Muscle of leg (tissue), 11 donors: Measurements from ENCODE around the gene PLEKHM1. TPM values are rescaled to one million over a fixed set of nuclear protein-coding genes. Genes with fewer than 3 reads are reported as not detected.
"Not testable (repeated sequence)": the region's sequence is repeated elsewhere in the genome, so short reads cannot be mapped to it uniquely, and the experiment has no call there.

Experiments used
- DNase-seq: peaks from one replicate; pipeline ENCODE4 v3.0.0; 2013
- H3K27ac ChIP-seq: one replicate; pipeline ENCODE4 v1.5.1; 2013; ENCODE audit warnings: mild to moderate bottlenecking, low read length, control low read depth
- H3K27me3 ChIP-seq: one replicate; pipeline ENCODE4 v1.6.1; 2013; ENCODE audit warnings: low read length; ENCODE audit not compliant: control insufficient read depth, insufficient read depth
- H3K36me3 ChIP-seq: one replicate; pipeline ENCODE4 v1.6.1; 2013; ENCODE audit warnings: low read length; ENCODE audit not compliant: control insufficient read depth, insufficient read depth
- H3K4me1 ChIP-seq: one replicate; pipeline ENCODE4 v1.6.1; 2013; ENCODE audit warnings: low read length; ENCODE audit not compliant: control insufficient read depth, insufficient read depth
- H3K4me3 ChIP-seq: one replicate; pipeline ENCODE4 v1.5.1; 2013; ENCODE audit warnings: low read length, control low read depth
- H3K9me3 ChIP-seq: replicated peaks from 2 replicates; pipeline ENCODE4 v1.6.1; 2013; ENCODE audit warnings: low read depth, low read length; ENCODE audit not compliant: control insufficient read depth
- WGBS: methylation state at CpG from one replicate; pipeline ENCODE4 v1.1.5; 2013; ENCODE audit warnings: missing lambda C conversion rate; ENCODE audit not compliant: insufficient coverage; 5-methylcytosine and 5-hydroxymethylcytosine counted together
- polyA plus RNA-seq, 8 donors: library from polyadenylated mRNA; unstranded; fragments of 120-200 nt; gene quantifications; one replicate each; pipeline versions ENCODE4 v1.2.1 to v1.2.3, GENCODE V29; 2013; ENCODE audit warnings: inconsistent platforms in 1 of 8, low replicate concordance in 1 of 8; ENCODE audit not compliant: insufficient read length in 8 of 8, insufficient read depth in 1 of 8
- total RNA-seq: library from RNA; stranded (reverse); fragments of 120-200 nt; gene quantifications from one replicate; pipeline ENCODE4 v1.2.4, GENCODE V29; 2013

Gene PLEKHM1
- total and polyA plus RNA-seq, 9 donors, result 7.5 to 11.3 (median 8.9) TPM

DNA sequence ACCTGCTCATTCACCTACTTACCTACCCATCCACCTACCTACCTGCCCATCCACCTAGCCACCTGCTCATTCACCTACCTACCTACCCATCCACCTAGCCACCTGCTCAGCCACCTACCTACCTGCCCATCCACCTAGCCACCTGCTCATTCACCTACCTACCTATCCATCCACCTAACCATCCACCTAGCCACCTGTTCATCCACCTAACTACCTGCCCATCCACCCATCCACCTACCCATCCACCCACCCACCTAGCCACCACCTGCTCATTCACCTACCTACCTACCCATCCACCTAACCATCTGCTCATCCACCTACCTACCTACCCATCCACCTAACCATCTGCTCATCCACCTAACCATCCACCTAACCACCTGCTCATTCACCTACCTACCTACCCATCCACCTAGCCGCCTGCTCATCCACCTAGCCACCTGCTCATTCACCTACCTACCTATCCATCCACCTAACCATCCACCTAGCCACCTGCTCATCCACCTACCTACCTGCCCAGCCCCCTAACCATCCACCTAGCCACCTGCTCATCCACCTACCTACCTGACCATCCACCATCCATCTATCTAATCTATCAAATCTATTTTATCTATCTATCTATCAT is 40.7 kb downstream of the PLEKHM1 start:
- 100% methylated on average over 1 of the region's 1 CpG for WGBS
- not testable (repeated sequence) for H3K36me3 ChIP-seq, H3K27ac ChIP-seq, H3K27me3 ChIP-seq, H3K4me3 ChIP-seq, H3K4me1 ChIP-seq, DNase-seq, H3K9me3 ChIP-seq

DNA sequence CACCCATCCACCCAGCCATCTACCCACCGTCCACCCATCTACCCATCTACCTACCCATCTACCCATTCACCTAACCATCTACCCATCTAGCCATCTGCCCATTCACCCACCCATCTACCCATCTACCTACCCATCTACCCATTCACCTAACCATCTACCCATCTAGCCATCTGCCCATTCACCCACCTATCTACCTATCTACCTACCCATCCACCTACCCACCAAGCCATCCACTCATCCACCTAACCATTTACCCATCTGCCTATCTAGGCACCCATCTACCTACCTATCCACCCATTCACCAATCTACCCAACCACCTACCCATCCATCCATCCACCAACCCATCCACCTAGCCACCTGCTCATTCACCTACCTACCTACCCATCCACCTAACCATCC is 41.3 kb downstream of the PLEKHM1 start:
- not testable (repeated sequence) for DNase-seq, H3K27ac ChIP-seq, H3K4me3 ChIP-seq, H3K9me3 ChIP-seq, H3K27me3 ChIP-seq, H3K36me3 ChIP-seq, H3K4me1 ChIP-seq
- WGBS, result 88% methylated on average over 1 of the region's 1 CpG

DNA sequence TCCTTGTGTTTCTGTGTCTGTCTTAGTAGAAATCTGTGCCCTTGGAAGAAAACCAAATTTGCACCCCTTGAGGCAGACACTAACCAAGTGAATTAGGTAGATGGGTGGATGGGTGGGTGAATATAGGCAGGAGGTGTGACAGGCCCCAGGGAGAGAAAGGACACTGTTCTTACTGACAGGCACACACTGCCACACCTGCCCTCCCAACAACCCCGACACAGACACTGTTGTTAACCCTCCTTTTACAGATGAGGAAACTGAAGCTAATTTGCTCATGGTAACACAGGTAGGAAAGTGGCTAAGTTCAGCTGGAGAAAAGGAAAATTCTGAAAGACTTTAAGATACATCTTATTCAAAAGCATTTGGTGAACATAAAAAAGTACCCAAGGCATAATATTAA is 42.0 kb downstream of the PLEKHM1 start:
- not testable (repeated sequence) for H3K9me3 ChIP-seq, H3K4me3 ChIP-seq, DNase-seq, H3K27ac ChIP-seq, H3K4me1 ChIP-seq, H3K36me3 ChIP-seq, H3K27me3 ChIP-seq
- no CpG with 5 or more reads among the region's 1 CpG for WGBS

DNA sequence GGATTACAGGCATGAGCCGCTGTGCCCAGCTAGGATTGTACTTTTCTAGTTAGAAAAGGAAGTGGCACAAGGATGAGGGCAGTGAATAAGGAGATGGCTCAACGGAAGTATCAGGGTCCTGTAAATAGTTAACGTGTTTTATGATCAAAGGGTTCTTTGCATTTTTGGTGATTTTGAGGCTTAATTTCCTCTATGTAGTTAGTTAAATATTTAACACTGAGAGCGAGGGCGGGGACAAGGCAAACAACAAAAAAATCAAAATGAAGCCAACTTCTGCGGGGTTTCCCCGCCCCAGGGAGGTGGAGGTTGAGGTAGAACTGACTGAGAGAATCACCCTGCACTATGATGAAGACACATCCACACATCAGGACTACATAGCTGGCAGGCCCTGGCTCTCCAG is 42.5 kb downstream of the PLEKHM1 start:
- H3K4me3 ChIP-seq, H3K36me3 ChIP-seq, H3K27me3 ChIP-seq, H3K9me3 ChIP-seq, DNase-seq, H3K4me1 ChIP-seq, H3K27ac ChIP-seq: not testable (repeated sequence)
- WGBS, result no CpG with 5 or more reads among the region's 7 CpGs

DNA sequence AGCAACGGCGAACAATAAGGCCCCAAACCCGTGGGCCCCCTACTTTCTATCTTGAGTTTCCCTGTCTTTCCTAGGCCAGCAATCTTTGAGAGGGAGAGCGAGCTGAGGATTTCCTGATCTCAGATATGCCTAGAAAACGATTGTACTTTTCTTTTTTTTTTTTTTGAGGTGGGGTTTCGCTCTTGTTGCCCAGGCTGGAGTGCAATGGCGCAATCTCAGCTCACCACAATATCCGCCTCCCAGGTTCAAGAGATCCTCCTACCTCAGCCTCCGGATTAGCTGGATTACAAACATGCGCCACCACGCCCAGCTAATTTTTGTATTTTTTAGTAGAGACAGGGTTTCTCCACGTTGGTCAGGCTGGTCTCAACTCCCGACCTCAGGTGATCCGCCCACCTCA is 42.9 kb downstream of the PLEKHM1 start:
- H3K36me3 ChIP-seq, H3K27me3 ChIP-seq, H3K4me3 ChIP-seq, DNase-seq, H3K4me1 ChIP-seq, H3K9me3 ChIP-seq: not testable (repeated sequence)
- 14% methylated on average over 3 of the region's 14 CpGs for WGBS
- H3K27ac ChIP-seq, result peak overlapping the region; percentile 29

DNA sequence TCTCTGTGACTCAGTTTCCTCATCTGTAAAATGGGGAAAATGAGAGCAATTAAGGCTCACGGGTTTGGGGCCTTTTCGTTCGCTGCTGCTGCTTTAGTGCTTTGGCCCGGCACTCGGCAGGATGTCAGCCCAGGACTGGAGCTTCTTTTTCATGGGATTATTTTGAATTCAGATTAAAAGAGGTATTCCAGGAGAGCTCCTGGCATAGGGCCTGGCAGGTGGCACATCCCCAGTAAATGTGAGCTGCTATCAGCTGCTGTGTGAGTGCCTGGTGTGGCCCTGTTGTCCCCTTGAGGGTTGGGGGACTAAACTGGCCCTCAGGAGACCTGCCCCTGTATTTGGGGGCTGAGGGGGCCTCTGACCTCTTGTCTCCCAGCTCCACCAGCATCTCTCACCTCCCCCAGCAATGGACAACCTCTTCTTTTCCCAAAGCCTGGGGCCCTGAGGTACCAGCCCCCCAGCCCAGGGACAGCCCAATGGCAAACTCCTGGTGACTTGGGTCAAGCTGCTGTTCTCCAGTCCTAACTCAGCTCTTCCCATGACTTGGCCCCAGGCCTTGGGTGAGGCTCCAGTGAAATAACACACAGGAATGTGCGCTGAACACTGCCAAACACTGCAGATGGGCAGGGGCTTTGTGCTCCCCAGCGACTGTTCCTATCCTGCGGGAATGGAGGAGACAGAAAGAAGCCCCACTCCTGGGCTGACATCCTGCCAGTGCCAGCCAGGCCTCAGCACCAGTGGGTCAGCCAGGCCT is 43.5 kb downstream of the PLEKHM1 start:
- DNase-seq, H3K4me1 ChIP-seq, H3K4me3 ChIP-seq, H3K27me3 ChIP-seq, H3K9me3 ChIP-seq, H3K36me3 ChIP-seq: not testable (repeated sequence)
- peak overlapping the region; percentile 29 for H3K27ac ChIP-seq
- WGBS, result 89% methylated on average over 6 of the region's 8 CpGs

DNA sequence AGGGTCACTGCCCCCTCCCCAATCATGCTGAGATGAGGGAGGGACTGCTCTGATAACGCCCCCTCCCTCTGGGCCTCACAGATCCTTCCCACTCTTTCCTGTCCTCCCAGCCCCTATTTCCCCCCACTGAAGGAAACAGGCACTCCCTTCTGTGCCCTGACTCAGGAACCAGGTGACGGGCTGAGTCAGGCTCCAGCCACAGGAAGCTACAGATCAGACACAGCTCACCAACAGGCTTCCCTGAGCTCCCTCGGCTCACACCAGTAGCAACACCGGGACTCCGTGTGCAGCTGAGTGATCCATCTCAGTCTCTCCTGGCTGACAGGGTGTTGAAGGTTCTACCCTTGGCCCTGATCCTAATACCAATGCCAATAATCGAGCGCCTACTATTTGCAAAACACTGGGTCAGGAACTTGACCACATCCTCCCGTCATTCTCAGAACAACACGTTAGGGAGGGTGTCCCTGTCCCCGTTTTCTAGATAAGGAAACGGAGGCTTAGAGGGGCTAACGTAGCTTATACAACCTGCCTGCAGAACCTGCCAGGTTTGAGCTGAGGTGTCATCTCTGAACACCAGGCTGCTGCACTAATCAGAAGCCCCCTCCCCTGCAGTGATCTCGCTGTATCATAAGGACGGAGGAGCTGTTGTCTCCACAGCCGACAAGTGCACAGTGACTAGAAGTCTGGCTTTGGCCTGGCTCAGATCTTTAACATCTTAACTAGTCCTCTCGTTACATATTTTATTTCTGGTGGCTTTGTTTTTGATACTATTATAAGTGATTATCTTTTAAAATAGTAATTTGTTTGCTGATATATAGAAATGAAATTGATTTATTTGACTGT is 44.4 kb downstream of the PLEKHM1 start:
- not testable (repeated sequence) for H3K9me3 ChIP-seq, H3K27me3 ChIP-seq, DNase-seq, H3K36me3 ChIP-seq, H3K27ac ChIP-seq, H3K4me3 ChIP-seq
- H3K4me1 ChIP-seq, result peaks cover 12% of the 10 kb centered on the region
- 62% methylated on average over 6 of the region's 16 CpGs for WGBS

DNA sequence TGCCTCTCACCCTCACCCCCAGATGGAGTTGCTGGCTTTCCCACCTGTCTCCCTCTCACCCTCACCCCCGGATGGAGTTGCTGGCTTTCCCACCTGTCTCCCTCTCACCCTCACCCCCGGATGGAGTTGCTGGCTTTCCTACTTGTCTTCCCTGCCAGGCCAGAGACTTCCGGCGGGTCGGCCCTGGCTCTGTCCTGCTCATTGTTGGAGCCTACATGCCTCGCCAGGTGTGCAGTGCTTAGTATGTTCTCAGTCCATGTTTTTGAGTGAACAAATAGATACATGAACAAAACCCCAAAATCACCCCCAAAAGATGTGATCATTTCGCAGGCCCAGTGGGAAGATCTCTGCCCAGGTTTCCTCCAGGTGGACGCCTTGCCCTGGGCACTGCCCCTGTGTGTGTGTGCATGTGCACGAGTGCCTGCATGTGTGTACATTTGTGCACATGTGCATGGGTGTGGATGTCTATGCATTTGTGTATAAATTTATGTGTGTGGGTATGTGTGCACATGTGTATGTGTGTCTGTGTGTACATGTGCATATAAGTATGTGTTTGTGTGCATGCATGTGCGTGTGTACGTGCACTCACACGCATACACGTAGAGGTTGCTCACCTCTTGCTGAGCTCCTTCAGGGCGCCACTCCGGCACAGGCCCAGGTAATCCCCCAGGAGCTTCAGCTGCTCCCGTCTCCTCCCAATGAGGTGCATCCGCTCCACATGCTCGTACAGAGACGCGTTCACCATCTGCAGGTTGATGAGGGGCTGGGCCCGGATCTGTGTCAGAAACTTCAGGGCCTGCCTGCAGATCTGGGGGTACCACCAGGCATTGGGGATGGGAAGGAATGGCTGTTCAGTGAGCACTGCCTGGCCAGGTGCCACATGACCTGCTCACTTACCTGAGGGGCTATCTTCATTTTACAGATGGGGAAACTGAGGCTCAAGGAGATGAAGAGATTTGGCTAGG is 45.4 kb downstream of the PLEKHM1 start:
- DNase-seq, H3K4me3 ChIP-seq, H3K9me3 ChIP-seq, H3K27me3 ChIP-seq, H3K36me3 ChIP-seq, H3K27ac ChIP-seq: not testable (repeated sequence)
- 68% methylated on average over 11 of the region's 21 CpGs for WGBS
- H3K4me1 ChIP-seq, result peaks cover 21% of the 10 kb centered on the region

DNA sequence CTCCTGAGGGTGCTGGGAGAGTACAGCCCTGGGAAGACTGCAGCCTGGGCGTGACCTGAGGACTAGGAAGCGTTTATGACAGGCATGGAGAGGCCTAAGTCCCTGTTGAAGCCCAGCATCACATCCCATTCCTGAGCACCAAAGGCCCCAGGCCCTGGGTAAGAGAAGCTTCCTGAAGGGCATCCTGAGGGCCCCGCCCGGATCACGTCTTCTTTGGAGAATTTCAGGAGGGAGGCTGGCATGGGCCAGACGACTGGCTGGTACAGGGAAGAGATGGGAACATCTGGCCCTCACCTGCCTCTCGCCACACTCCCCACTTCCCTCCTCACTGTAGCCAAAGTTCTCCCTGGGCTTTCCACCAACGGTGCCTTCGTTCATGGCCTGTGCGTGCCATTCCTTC is 46.2 kb downstream of the PLEKHM1 start:
- not testable (repeated sequence) for H3K27ac ChIP-seq, DNase-seq, H3K27me3 ChIP-seq, H3K4me3 ChIP-seq, H3K9me3 ChIP-seq, H3K36me3 ChIP-seq
- 75% methylated on average over 2 of the region's 10 CpGs for WGBS
- H3K4me1 ChIP-seq, result peaks cover 24% of the 10 kb centered on the region
